ES-I3 (cell line): ENCODE data around the gene FHIT.

Experiments used
- H3K36me3 ChIP-seq: 2 replicates; pipeline ENCODE4 v1.6.1; 2013; ENCODE audit warnings: mild to moderate bottlenecking, low read length, control low read depth, moderate library complexity; ENCODE audit not compliant: insufficient read depth
- H3K4me1 ChIP-seq: 2 replicates; pipeline ENCODE4 v1.6.1; 2013; ENCODE audit warnings: mild to moderate bottlenecking, control low read depth, low read length; ENCODE audit not compliant: insufficient read depth
- H3K9ac ChIP-seq: 2 replicates; pipeline ENCODE4 v1.6.1; 2013; ENCODE audit warnings: low read depth, mild to moderate bottlenecking, low read length, moderate library complexity
- H3K9me3 ChIP-seq: 2 replicates; pipeline ENCODE4 v1.6.1; 2013; ENCODE audit warnings: mild to moderate bottlenecking, low read length, moderate library complexity; ENCODE audit not compliant: control insufficient read depth, insufficient read depth

The FHIT gene

GRCh38 chr3:60330107-60330506, 921.1 kb downstream of the FHIT start:
- Histone ChIP-seq H3K36me3 (no peaks in the 10 kb centered on the region), H3K9ac (no peak overlapping the region), H3K9me3 (no peaks in the 10 kb centered on the region), H3K4me1 (no peaks in the 10 kb centered on the region)

- Histone ChIP-seq H3K4me1 (peaks cover 6% of the 10 kb centered on the region; the same call in 1 of the 2 replicates), H3K9ac (no peak overlapping the region), H3K9me3 (no peaks in the 10 kb centered on the region), H3K36me3 (no peaks in the 10 kb centered on the region)
Observed at GRCh38 chr3:60325610-60326170, 925.6 kb downstream of the FHIT start.

GRCh38 chr3:60323651-60324050, 927.6 kb downstream of the FHIT start:
- Histone ChIP-seq H3K9ac (no peak overlapping the region), H3K36me3 (no peaks in the 10 kb centered on the region), H3K9me3 (no peaks in the 10 kb centered on the region), H3K4me1 (peaks cover 6% of the 10 kb centered on the region; the same call in 1 of the 2 replicates)

- peaks cover 6% of the 10 kb centered on the region; the same call in 1 of the 2 replicates for H3K4me1 ChIP-seq
- H3K9ac ChIP-seq: no peak overlapping the region
- H3K9me3 ChIP-seq: no peaks in the 10 kb centered on the region
Observed at GRCh38 chr3:60323180-60323579, 928.1 kb downstream of the FHIT start.

GRCh38 chr3:60322298-60322856, 928.9 kb downstream of the FHIT start:
- H3K36me3 ChIP-seq: no peaks in the 10 kb centered on the region
- H3K4me1 ChIP-seq: peaks cover 6% of the 10 kb centered on the region; the same call in 1 of the 2 replicates
- H3K9me3 ChIP-seq: no peaks in the 10 kb centered on the region
- H3K9ac ChIP-seq: no peak overlapping the region

More at GRCh38 chr3:60323180-60323579, 928.1 kb downstream of the FHIT start:
- H3K36me3 ChIP-seq: no peaks in the 10 kb centered on the region

GRCh38 chr3:60319179-60319858, 931.9 kb downstream of the FHIT start:
- Histone ChIP-seq H3K4me1 (peaks cover 16% of the 10 kb centered on the region), H3K9ac (no peak overlapping the region), H3K36me3 (no peaks in the 10 kb centered on the region), H3K9me3 (no peaks in the 10 kb centered on the region)

GRCh38 chr3:60316121-60316797, 935.0 kb downstream of the FHIT start:
- Histone ChIP-seq H3K9ac (no peak overlapping the region), H3K4me1 (peaks cover 15% of the 10 kb centered on the region), H3K36me3 (no peaks in the 10 kb centered on the region), H3K9me3 (no peaks in the 10 kb centered on the region)

- Histone ChIP-seq H3K4me1 (peaks cover 15% of the 10 kb centered on the region), H3K36me3 (no peaks in the 10 kb centered on the region), H3K9ac (no peak overlapping the region), H3K9me3 (no peaks in the 10 kb centered on the region)
Observed at GRCh38 chr3:60313951-60314461, 937.2 kb downstream of the FHIT start.

GRCh38 chr3:60313231-60313798, 937.9 kb downstream of the FHIT start:
- Histone ChIP-seq H3K4me1 (peaks cover 15% of the 10 kb centered on the region), H3K9me3 (no peaks in the 10 kb centered on the region), H3K36me3 (no peaks in the 10 kb centered on the region), H3K9ac (no peak overlapping the region)

GRCh38 chr3:60309539-60310268, 941.5 kb downstream of the FHIT start:
- Histone ChIP-seq H3K36me3 (no peaks in the 10 kb centered on the region), H3K9ac (no peak overlapping the region), H3K9me3 (no peaks in the 10 kb centered on the region)

GRCh38 chr3:60308808-60309207, 942.4 kb downstream of the FHIT start:
- Histone ChIP-seq H3K4me1 (peaks cover 5% of the 10 kb centered on the region; the same call in 1 of the 2 replicates), H3K9ac (no peak overlapping the region), H3K9me3 (no peaks in the 10 kb centered on the region), H3K36me3 (no peaks in the 10 kb centered on the region)

More at GRCh38 chr3:60309539-60310268, 941.5 kb downstream of the FHIT start:
- peaks cover 5% of the 10 kb centered on the region; the same call in 1 of the 2 replicates for H3K4me1 ChIP-seq

GRCh38 chr3:60307562-60308199, 943.6 kb downstream of the FHIT start:
- H3K9me3 ChIP-seq: no peaks in the 10 kb centered on the region
- H3K36me3 ChIP-seq: no peaks in the 10 kb centered on the region
- H3K4me1 ChIP-seq: peaks cover under 1% of the 10 kb centered on the region; the same call in 1 of the 2 replicates
- no peak overlapping the region for H3K9ac ChIP-seq

- no peaks in the 10 kb centered on the region for H3K36me3 ChIP-seq
- no peak overlapping the region for H3K9ac ChIP-seq
- no peaks in the 10 kb centered on the region for H3K4me1 ChIP-seq
- no peaks in the 10 kb centered on the region for H3K9me3 ChIP-seq
Observed at GRCh38 chr3:60304112-60304511, 947.1 kb downstream of the FHIT start.
